Upper lobe of left lung (tissue), 6 donors: Measurements from ENCODE around the gene TFCP2. TPM values are rescaled to one million over a fixed set of nuclear protein-coding genes. Genes with fewer than 3 reads are reported as not detected.

Source experiments
- ATAC-seq, 2 donors: fragments of 200-7000 bp; cut with Tn5 transposase; one replicate each; pipeline ENCODE4 v1.9.1; 2022; ENCODE audit warnings: mild to moderate bottlenecking in 2 of 2, moderate library complexity in 2 of 2; ENCODE audit not compliant: low FRiP score in 2 of 2
- DNase-seq, 2 donors: peaks; one replicate each; pipeline ENCODE4 v3.0.0-alpha.2; 2019 to 2020
- H3K27ac ChIP-seq, 4 donors: fragments of 200-600 bp; sonication (generic); one replicate each; pipeline ENCODE4 v1.5.1; 2016 to 2019
- H3K27me3 ChIP-seq, 4 donors: fragments of 200-600 bp; sonication (generic); one replicate each; pipeline ENCODE4 v1.5.1; 2017 to 2019
- H3K36me3 ChIP-seq, 4 donors: fragments of 200-600 bp; sonication (generic); one replicate each; pipeline ENCODE4 v1.5.1; 2016 to 2019
- H3K4me1 ChIP-seq, 4 donors: fragments of 200-600 bp; sonication (generic); one replicate each; pipeline ENCODE4 v1.5.1; 2018 to 2019
- H3K4me3 ChIP-seq, 4 donors: fragments of 200-600 bp; sonication (generic); one replicate each; pipeline ENCODE4 v1.5.1; 2017 to 2019; ENCODE audit warnings: mild to moderate bottlenecking in 2 of 4, moderate library complexity in 1 of 4
- H3K9me3 ChIP-seq, 4 donors: fragments of 200-600 bp; sonication (generic); one replicate each; pipeline ENCODE4 v1.5.1; 2018 to 2019
- CTCF ChIP-seq, 6 experiments: fragments of 450-650 bp in 4 of 6; fragments of 200-600 bp in 2 of 6; sonication (generic) in 2 of 6; IDR thresholded peaks; one replicate each; pipeline ENCODE4 v1.5.1; 2016 to 2019; ENCODE audit warnings: antibody characterized with exemption in 6 of 6
- EP300 ChIP-seq, 4 donors: sonication (generic); formaldehyde crosslinking; IDR thresholded peaks; one replicate each; pipeline ENCODE4 v1.5.1; 2017; ENCODE audit warnings: antibody characterized with exemption in 4 of 4, control low read depth in 2 of 4
- POLR2A ChIP-seq, 4 donors: fragments of 450-650 bp; IDR thresholded peaks; one replicate each; pipeline ENCODE4 v1.5.1; 2016 to 2017; ENCODE audit warnings: antibody characterized with exemption in 4 of 4, mild to moderate bottlenecking in 2 of 4
- POLR2AphosphoS5 ChIP-seq, 2 donors: sonication (generic); formaldehyde crosslinking; IDR thresholded peaks; one replicate each; pipeline ENCODE4 v1.5.1; 2017; ENCODE audit warnings: antibody characterized with exemption in 2 of 2
- WGBS, 2 donors: methylation state at CpG; one replicate each; pipeline ENCODE4 v1.1.5; 2017 to 2018; 5-methylcytosine and 5-hydroxymethylcytosine counted together
- total RNA-seq, 6 donors: library from RNA; depleted of rRNA in 4 of 6; stranded (reverse); fragments of >200 nt in 4 of 6; gene quantifications; one replicate each; pipeline versions ENCODE4 v1.1.0 to v1.2.1, GENCODE V29; 2016 to 2021
- donor health status: DM: no; HTN: no; CAD: no; lungs with moderate emphysema.
- donor health status: DM: no; HTN: yes; CAD: no; lungs with severe emphysema.

Gene TFCP2
- total RNA-seq, 6 donors from 2014 or later, result 9.6 to 23.3 (median 20.0) TPM

GRCh38 chr12:51055060-51055459 lies 117.9 kb downstream of the TFCP2 start:
- 73 to 81% methylated on average over 2 of the region's 2 CpGs for WGBS, 2 donors
- H3K27me3 ChIP-seq, result no peaks in the 10 kb centered on the region
- TF ChIP-seq POLR2AphosphoS5 (IDR thresholded peaks at IDR 0.05), result no peak
- TF ChIP-seq CTCF (IDR thresholded peaks at IDR 0.05), result no peak
- no peak for TF ChIP-seq POLR2A (IDR thresholded peaks at IDR 0.05)
- no peak for TF ChIP-seq EP300 (IDR thresholded peaks at IDR 0.05)
- no peak overlapping the region for H3K4me3 ChIP-seq
- ATAC-seq (no peak), DNase-seq (no peak)
- H3K4me1 ChIP-seq, result peaks cover 0 to 6% (median under 1%) of the 10 kb centered on the region in 4 donors
- H3K36me3 ChIP-seq, result peaks cover 37 to 92% (median 68%) of the 10 kb centered on the region in 4 donors
- no peaks in the 10 kb centered on the region for H3K9me3 ChIP-seq
- no peak overlapping the region for H3K27ac ChIP-seq

- H3K27ac ChIP-seq, result no peak overlapping the region
- H3K4me1 ChIP-seq, result peaks cover 18 to 30% (median 21%) of the 10 kb centered on the region in 4 donors
- DNase-seq, result no peak
- no peak for ATAC-seq
- H3K27me3 ChIP-seq, result no peaks in the 10 kb centered on the region
- H3K9me3 ChIP-seq, result no peaks in the 10 kb centered on the region
- peaks cover 11 to 60% (median 36%) of the 10 kb centered on the region in 4 donors for H3K36me3 ChIP-seq
- TF ChIP-seq CTCF (IDR thresholded peaks at IDR 0.05) (no peak), POLR2AphosphoS5 (IDR thresholded peaks at IDR 0.05) (no peak), POLR2A (IDR thresholded peaks at IDR 0.05) (no peak), EP300 (IDR thresholded peaks at IDR 0.05) (no peak)
- H3K4me3 ChIP-seq, result no peak overlapping the region
- 49 to 61% methylated on average over 4 of the region's 4 CpGs for whole genome bisulfite sequencing, 2 donors
These were observed 121.1 kb downstream of the TFCP2 start for GRCh38 chr12:51051787-51052186.

DNA sequence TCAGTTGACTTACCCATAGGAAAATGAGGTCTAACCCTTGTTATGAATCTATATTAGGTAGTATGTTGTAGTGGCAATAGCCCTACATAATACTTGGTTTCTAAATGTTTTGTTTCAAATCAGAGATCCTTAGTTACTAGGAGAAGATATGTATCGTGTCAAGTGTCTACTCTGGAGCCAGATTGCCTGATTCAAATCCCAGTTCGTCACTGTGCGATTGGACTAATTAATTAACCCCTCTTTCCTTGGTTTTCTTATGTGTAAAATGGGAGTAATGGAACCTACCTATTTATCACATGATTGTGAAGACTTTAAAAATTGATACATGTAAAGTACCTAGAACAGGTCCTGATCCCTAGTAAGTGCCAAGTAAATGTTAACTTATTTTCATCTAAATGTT lies 123.4 kb downstream of the TFCP2 start:
- no peaks in the 10 kb centered on the region for H3K27me3 ChIP-seq
- TF ChIP-seq CTCF (IDR thresholded peaks at IDR 0.05), result no peak
- TF ChIP-seq EP300 (IDR thresholded peaks at IDR 0.05), result no peak
- TF ChIP-seq POLR2AphosphoS5 (IDR thresholded peaks at IDR 0.05), result no peak
- TF ChIP-seq POLR2A (IDR thresholded peaks at IDR 0.05), result no peak
- ATAC-seq (no peak), DNase-seq (no peak)
- 83% methylated on average over 3 of the region's 3 CpGs for WGBS, 2 donors
- H3K36me3 ChIP-seq, result peaks cover 11 to 37% (median 23%) of the 10 kb centered on the region in 4 donors
- no peaks in the 10 kb centered on the region for H3K9me3 ChIP-seq
- no peak overlapping the region for H3K27ac ChIP-seq
- H3K4me1 ChIP-seq, result peaks cover 18 to 24% (median 21%) of the 10 kb centered on the region in 4 donors
- peak overlapping the region in 2 of 4 donors; percentile 60 to 74 for H3K4me3 ChIP-seq

DNA sequence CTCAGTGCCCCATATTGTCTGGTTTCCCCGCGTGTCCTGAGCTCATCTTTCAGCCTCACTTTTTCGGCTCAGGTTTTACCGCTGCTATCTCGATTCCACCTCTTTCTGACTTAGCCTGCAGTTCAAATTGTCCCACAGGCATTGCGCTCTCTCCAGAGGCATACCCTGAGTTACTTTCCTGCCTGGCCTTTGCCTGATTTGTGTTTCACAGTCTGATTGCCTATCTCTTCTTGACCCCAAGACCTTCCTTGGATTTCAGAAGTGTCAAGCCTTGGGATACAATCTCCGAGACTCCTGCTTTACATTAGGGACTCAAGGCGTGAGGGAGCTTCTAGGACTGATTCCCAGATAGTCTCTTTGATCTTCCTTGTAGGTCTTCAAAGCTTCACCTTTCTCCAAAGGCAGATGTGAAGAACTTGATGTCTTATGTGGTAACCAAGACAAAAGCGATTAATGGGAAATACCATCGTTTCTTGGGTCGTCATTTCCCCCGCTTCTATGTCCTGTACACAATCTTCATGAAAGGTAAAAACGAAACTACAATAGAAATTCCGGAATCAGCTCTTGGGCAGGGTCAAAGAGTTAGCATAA lies 124.2 kb downstream of the TFCP2 start:
- peak overlapping the region; percentile 60 to 90 (median 68) for H3K4me3 ChIP-seq
- H3K27me3 ChIP-seq, result no peaks in the 10 kb centered on the region
- DNase-seq, result no peak
- ATAC-seq, result no peak
- H3K9me3 ChIP-seq, result no peaks in the 10 kb centered on the region
- H3K4me1 ChIP-seq, result peaks cover 18 to 24% (median 21%) of the 10 kb centered on the region in 4 donors
- 17 to 18% methylated on average over 14 of the region's 14 CpGs for WGBS, 2 donors
- H3K27ac ChIP-seq, result peak overlapping the region; percentile 88 to 96 (median 94)
- H3K36me3 ChIP-seq, result peaks cover 8 to 30% (median 18%) of the 10 kb centered on the region in 4 donors
- TF ChIP-seq EP300 (IDR thresholded peaks at IDR 0.05) (no peak), CTCF (IDR thresholded peaks at IDR 0.05) (no peak), POLR2AphosphoS5 (IDR thresholded peaks at IDR 0.05) (no peak), POLR2A (IDR thresholded peaks at IDR 0.05) (no peak)
